ENCODE measurements around the gene CRYBA2.

Gene CRYBA2

GRCh38 chr2:218998414-218999002 is 5.3 kb upstream of the CRYBA2 start:
- DNase-seq, result no peak

- DNase-seq, result no peak
These were observed 4.5 kb upstream of the CRYBA2 start for GRCh38 chr2:218997731-218998130.

- no peak for DNase-seq
These were observed 3.7 kb upstream of the CRYBA2 start for GRCh38 chr2:218996937-218997336.

GRCh38 chr2:218995972-218996711 is 2.9 kb upstream of the CRYBA2 start:
- peak; percentile 80 for DNase-seq

- DNase-seq, result no peak
These were observed 2.3 kb upstream of the CRYBA2 start for GRCh38 chr2:218995561-218995960.

GRCh38 chr2:218992703-218993344 is 398 bp downstream of the CRYBA2 start:
- no peak for DNase-seq

GRCh38 chr2:218992196-218992595 is 1.0 kb downstream of the CRYBA2 start:
- DNase-seq, result no peak

- DNase-seq, result no peak
These were observed 1.5 kb downstream of the CRYBA2 start for GRCh38 chr2:218991674-218992168.

- no peak for DNase-seq
These were observed 2.6 kb downstream of the CRYBA2 start for GRCh38 chr2:218990612-218991011.

GRCh38 chr2:218990052-218990451 is 3.2 kb downstream of the CRYBA2 start:
- DNase-seq, result no peak

GRCh38 chr2:218988650-218989049 is 4.6 kb downstream of the CRYBA2 start:
- no peak for DNase-seq

GRCh38 chr2:218988164-218988563 is 5.1 kb downstream of the CRYBA2 start:
- DNase-seq, result no peak

GRCh38 chr2:218986148-218986761 is 7.0 kb downstream of the CRYBA2 start:
- DNase-seq, result no peak

GRCh38 chr2:218985325-218986091 is 7.7 kb downstream of the CRYBA2 start:
- no peak for DNase-seq

- DNase-seq, result no peak
These were observed 8.2 kb downstream of the CRYBA2 start, which contains the start of gene FEV for GRCh38 chr2:218985021-218985324. Gene FEV (minus strand): TSS chr2:218985184. CDS start chr2:218985075, 109 bp downstream.

GRCh38 chr2:218984239-218985020 is 8.8 kb downstream of the CRYBA2 start:
- no peak for DNase-seq

- DNase-seq, result no peak
These were observed 9.3 kb downstream of the CRYBA2 start for GRCh38 chr2:218983934-218984238.

GRCh38 chr2:218983263-218983933 is 9.8 kb downstream of the CRYBA2 start:
- DNase-seq, result no peak

GRCh38 chr2:218982586-218983262 is 10.5 kb downstream of the CRYBA2 start:
- DNase-seq, result no peak

GRCh38 chr2:218981881-218982585 is 11.2 kb downstream of the CRYBA2 start:
- DNase-seq, result peak; percentile 39

All from activated CD4-positive, alpha-beta T cell treated with anti-CD3 and anti-CD28 coated beads, Interleukin-10, Interleukin-2, amounts not matched to agents 100 ng/mL and 50 ng/mL, durations not matched to agents 16 hours and 8 hours (primary cell).